Neutrophil (primary cell): ENCODE results near the gene LRRC7.

Source experiments
- H3K27ac ChIP-seq: fragments of 200-600 bp; sonication (generic); 2 replicates; pipeline ENCODE4 v1.5.1; 2016; ENCODE audit warnings: mild to moderate bottlenecking, moderate library complexity
- H3K27me3 ChIP-seq: fragments of 200-600 bp; sonication (generic); 2 replicates; pipeline ENCODE4 v1.6.0; 2016; ENCODE audit warnings: mild to moderate bottlenecking
- H3K36me3 ChIP-seq: fragments of 200-600 bp; sonication (generic); 2 replicates; pipeline ENCODE4 v1.5.1; 2017
- H3K4me1 ChIP-seq, 2 experiments: fragments of 200-600 bp in 1 of 2; sonication (generic) in 1 of 2; 1 replicate in 1 of 2; 2 replicates in 1 of 2; pipeline versions ENCODE4 v1.5.1 to v1.6.1; 2013 to 2016; ENCODE audit warnings: low read depth in 1 of 2, low read length in 1 of 2, mild to moderate bottlenecking in 1 of 2, moderate library complexity in 1 of 2; ENCODE audit not compliant: control insufficient read depth in 1 of 2, insufficient read depth in 1 of 2
- H3K4me3 ChIP-seq, 2 experiments: fragments of 200-600 bp in 1 of 2; sonication (generic) in 1 of 2; 1 replicate in 1 of 2; 2 replicates in 1 of 2; pipeline ENCODE4 v1.5.1; 2013 to 2016; ENCODE audit warnings: low read depth in 1 of 2, low read length in 1 of 2, mild to moderate bottlenecking in 1 of 2, moderate library complexity in 1 of 2
- H3K9me3 ChIP-seq: fragments of 200-600 bp; sonication (generic); 2 replicates; pipeline ENCODE4 v1.5.1; 2016
- TF ChIP-seq, protein P1 (sequence below): fragments of 200-600 bp; sonication (generic); IDR thresholded peaks from 2 replicates; pipeline ENCODE4 v1.5.1; 2016; ENCODE audit warnings: antibody characterized with exemption

Gene LRRC7

DNA sequence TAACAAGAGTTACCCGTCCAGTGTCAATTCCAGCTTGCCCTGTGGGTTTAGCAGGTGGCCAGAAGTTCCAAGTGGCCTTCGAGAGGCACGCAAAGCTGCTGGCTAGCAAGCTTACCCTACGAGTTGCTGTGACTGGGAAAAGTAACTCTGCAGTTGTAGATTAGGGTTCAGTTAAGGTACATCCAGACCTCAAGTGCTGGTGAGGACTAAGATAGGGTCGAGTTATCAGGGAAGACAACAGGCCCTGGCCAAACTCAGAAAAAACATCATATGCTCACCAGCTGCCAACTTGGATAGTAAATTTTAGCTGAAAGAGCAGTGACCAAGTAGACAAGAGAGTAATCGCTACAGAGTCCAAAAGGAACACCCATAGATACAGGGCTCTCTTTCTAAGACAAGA is 27.7 kb upstream of the LRRC7 start:
- H3K4me1 ChIP-seq: no peaks in the 10 kb centered on the region
- TF ChIP-seq, protein P1, sequence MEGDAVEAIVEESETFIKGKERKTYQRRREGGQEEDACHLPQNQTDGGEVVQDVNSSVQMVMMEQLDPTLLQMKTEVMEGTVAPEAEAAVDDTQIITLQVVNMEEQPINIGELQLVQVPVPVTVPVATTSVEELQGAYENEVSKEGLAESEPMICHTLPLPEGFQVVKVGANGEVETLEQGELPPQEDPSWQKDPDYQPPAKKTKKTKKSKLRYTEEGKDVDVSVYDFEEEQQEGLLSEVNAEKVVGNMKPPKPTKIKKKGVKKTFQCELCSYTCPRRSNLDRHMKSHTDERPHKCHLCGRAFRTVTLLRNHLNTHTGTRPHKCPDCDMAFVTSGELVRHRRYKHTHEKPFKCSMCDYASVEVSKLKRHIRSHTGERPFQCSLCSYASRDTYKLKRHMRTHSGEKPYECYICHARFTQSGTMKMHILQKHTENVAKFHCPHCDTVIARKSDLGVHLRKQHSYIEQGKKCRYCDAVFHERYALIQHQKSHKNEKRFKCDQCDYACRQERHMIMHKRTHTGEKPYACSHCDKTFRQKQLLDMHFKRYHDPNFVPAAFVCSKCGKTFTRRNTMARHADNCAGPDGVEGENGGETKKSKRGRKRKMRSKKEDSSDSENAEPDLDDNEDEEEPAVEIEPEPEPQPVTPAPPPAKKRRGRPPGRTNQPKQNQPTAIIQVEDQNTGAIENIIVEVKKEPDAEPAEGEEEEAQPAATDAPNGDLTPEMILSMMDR: no peak
- no peaks in the 10 kb centered on the region for H3K36me3 ChIP-seq
- no peak overlapping the region for H3K27ac ChIP-seq
- no peaks in the 10 kb centered on the region for H3K27me3 ChIP-seq
- no peaks in the 10 kb centered on the region for H3K9me3 ChIP-seq
- H3K4me3 ChIP-seq: no peak overlapping the region

DNA sequence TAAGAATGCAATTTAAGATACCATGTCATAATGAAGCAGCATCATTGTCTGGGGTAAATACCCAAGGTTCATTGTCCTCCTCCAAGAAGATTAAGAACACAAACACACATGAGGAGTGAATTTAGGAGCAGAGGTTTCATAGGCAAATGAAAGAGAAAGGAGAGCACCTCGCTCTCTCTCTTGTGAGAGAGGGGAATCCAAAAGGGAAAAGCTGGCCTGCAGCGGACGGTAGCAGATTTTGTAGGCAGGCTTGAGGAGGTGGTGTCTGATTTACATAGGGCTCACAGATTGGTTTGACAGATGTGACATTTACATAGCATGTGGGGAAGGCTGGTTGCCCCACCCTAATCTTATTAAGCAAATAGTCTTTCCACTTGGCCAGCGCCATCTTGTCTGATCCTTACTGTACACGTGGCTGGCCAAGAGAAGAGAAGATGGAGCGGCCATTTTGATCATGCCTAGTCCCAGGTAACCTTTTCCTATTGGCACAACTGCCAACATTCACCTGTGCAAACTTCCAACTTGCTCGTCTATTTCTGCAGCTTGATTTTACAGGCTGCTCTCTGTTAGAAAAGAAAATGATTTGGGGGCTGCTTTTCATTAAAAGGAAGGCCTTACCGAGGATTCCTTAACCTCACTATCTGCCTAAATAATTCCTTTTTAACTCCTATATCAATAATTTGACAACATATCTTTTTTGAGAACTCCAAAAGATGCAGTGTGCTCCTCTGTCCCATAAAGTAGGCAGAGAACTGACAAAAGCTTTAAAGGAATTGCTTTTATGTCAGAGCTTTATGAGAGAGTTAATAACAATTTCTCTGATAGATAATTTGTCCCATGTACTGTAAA is 16.0 kb upstream of the LRRC7 start:
- Histone ChIP-seq H3K9me3 (no peaks in the 10 kb centered on the region), H3K4me1 (no peaks in the 10 kb centered on the region), H3K27ac (no peak overlapping the region), H3K27me3 (no peaks in the 10 kb centered on the region), H3K4me3 (no peak overlapping the region), H3K36me3 (no peaks in the 10 kb centered on the region)
- TF ChIP-seq, protein P1: no peak

DNA sequence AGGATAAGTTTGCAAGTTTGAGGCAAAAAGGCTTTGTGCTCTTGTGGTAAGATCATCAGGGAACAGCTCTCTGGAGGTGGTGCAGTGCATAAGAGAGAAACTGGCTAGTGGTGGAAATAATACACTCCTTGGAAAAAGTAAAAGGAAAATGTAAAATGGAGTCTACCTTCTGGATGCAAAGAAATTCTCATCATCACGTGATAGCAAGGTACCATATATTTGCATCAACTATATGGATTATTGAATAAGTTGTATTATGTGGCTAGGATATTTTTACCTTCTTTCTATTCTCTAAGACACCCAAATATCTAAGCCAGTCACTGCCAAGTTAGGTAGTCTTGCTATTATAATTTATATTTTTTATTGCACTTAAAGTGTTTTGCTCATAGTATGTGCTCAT is 14.0 kb upstream of the LRRC7 start:
- no peak overlapping the region for H3K27ac ChIP-seq
- no peaks in the 10 kb centered on the region for H3K36me3 ChIP-seq
- H3K4me1 ChIP-seq: no peaks in the 10 kb centered on the region
- H3K27me3 ChIP-seq: no peaks in the 10 kb centered on the region
- no peaks in the 10 kb centered on the region for H3K9me3 ChIP-seq
- TF ChIP-seq, protein P1: no peak
- no peak overlapping the region for H3K4me3 ChIP-seq

DNA sequence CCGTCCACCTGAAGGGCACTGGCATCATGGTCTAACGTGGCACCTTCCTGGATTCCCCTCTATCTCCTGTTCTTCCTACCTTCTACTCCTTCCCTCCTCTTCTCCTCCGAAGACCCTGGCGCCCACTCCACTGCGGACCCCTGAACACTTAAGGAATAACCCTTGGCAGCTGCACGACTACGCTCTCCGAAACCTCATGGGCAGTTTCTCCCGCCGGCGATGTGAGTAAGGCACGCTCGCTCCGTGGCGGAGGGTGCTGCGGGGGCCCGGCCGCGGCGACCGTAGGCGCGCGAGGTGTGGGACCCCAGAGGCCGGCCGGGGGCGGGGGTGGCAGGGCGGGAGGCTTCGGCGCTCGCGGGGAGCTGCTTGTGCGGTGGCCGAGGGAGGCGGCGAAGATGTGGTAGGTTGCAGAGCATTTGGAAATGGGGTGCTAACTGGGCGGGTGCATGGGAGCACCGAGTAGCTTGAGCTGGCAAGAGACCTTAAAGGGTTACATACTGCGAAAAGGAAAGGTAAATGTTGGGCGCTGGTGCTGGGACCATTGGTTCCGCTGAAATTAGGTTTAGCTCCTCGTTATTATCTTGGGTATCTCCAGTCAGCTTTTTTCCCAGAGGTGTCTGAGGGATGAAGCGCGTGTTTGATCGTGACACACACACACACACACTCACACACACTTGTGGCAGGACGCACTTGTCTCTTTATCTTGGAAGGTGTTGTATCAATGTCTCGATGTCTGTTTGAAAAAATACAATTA is 876 bp downstream of the LRRC7 start:
- no peaks in the 10 kb centered on the region for H3K9me3 ChIP-seq
- peaks cover 99% of the 10 kb centered on the region for H3K27me3 ChIP-seq
- H3K36me3 ChIP-seq: no peaks in the 10 kb centered on the region
- H3K27ac ChIP-seq: no peak overlapping the region
- TF ChIP-seq, protein P1: no peak
- peak overlapping the region in 1 of 2 experiments; percentile 47 for H3K4me3 ChIP-seq
- peaks cover 10 to 21% of the 10 kb centered on the region in 2 experiments for H3K4me1 ChIP-seq

DNA sequence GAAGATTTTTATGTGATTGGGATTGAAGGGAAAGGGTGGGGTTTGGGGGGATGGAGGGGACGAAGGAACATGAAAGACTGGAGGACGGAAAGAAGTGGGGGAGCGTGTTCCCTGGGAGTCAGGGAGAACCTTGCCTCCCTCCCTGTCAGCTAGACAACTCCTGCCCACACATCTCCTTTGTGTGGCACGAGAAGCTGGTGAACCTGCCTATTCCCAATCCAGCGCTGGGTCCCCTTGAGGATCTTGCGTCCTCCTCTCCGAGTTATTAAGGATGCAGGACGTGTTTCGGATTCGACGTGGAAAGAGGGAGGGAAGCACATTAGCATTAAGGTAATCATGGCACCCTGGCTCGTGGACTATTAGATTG is 1.4 kb downstream of the LRRC7 start:
- Histone ChIP-seq H3K4me3 (no peak overlapping the region), H3K4me1 (peaks cover 10 to 21% of the 10 kb centered on the region in 2 experiments), H3K9me3 (no peaks in the 10 kb centered on the region), H3K36me3 (no peaks in the 10 kb centered on the region), H3K27me3 (peaks cover 97% of the 10 kb centered on the region), H3K27ac (no peak overlapping the region)
- TF ChIP-seq, protein P1: no peak
